H9 (cell line): ENCODE measurements around the gene CNPPD1. TPM values are rescaled to one million over a fixed set of nuclear protein-coding genes. Genes with fewer than 3 reads are reported as not detected.
"Not testable (repeated sequence)": the region's sequence is repeated elsewhere in the genome, so short reads cannot be mapped to it uniquely, and the experiment has no call there.

ENCODE experiments used
- DNase-seq: peaks from one replicate; pipeline ENCODE4 v3.0.0-alpha.2; 2017
- H2AFZ ChIP-seq: one replicate; pipeline ENCODE4 v1.6.1; 2013; ENCODE audit warnings: mild to moderate bottlenecking, low read length, control low read depth, moderate library complexity
- H2AK5ac ChIP-seq: 2 replicates; pipeline ENCODE4 v1.6.1; 2013; ENCODE audit warnings: low read length, control low read depth, mixed read lengths; ENCODE audit not compliant: insufficient read length
- H2BK120ac ChIP-seq: one replicate; pipeline ENCODE4 v1.6.1; 2013; ENCODE audit warnings: low read depth, mild to moderate bottlenecking, low read length, control low read depth, inconsistent platforms; ENCODE audit not compliant: poor library complexity, severe bottlenecking
- H2BK12ac ChIP-seq: 2 replicates; pipeline ENCODE4 v1.6.1; 2013; ENCODE audit warnings: low read length, control low read depth, mixed read lengths, low read depth; ENCODE audit not compliant: insufficient read length
- H2BK15ac ChIP-seq: 2 replicates; pipeline ENCODE4 v1.6.1; 2013; ENCODE audit warnings: low read depth, low read length, control low read depth
- H2BK20ac ChIP-seq: one replicate; pipeline ENCODE4 v1.6.1; 2013; ENCODE audit warnings: low read depth, mild to moderate bottlenecking, low read length, control low read depth, inconsistent platforms; ENCODE audit not compliant: poor library complexity, severe bottlenecking
- H2BK5ac ChIP-seq: 2 replicates; pipeline ENCODE4 v1.6.1; 2013; ENCODE audit warnings: low read length, control low read depth, mixed read lengths; ENCODE audit not compliant: insufficient read length
- H3K14ac ChIP-seq: 2 replicates; pipeline ENCODE4 v1.6.1; 2013; ENCODE audit warnings: low read length, control low read depth; ENCODE audit not compliant: insufficient read depth
- H3K18ac ChIP-seq: 2 replicates; pipeline ENCODE4 v1.6.1; 2013; ENCODE audit warnings: low read depth, mild to moderate bottlenecking, mixed read lengths, low read length, control low read depth; ENCODE audit not compliant: insufficient read length
- H3K23ac ChIP-seq: 2 replicates; pipeline ENCODE4 v1.6.1; 2013; ENCODE audit warnings: low read length, control low read depth, mixed read lengths, low read depth; ENCODE audit not compliant: insufficient read length
- H3K23me2 ChIP-seq: 2 replicates; pipeline ENCODE4 v1.6.1; 2013; ENCODE audit warnings: low read depth, mild to moderate bottlenecking, mixed read lengths, low read length, control low read depth; ENCODE audit not compliant: insufficient read length, poor library complexity, severe bottlenecking
- H3K27ac ChIP-seq: 2 replicates; pipeline ENCODE4 v1.5.1; 2013; ENCODE audit warnings: low read length, control low read depth, mixed read lengths, low read depth; ENCODE audit not compliant: insufficient read length
- H3K27me3 ChIP-seq: 2 replicates; pipeline ENCODE4 v1.6.1; 2013; ENCODE audit warnings: low read length, control low read depth, inconsistent platforms; ENCODE audit not compliant: insufficient read depth
- H3K4ac ChIP-seq: 2 replicates; pipeline ENCODE4 v1.6.1; 2013; ENCODE audit warnings: low read depth, mild to moderate bottlenecking, control low read depth, inconsistent platforms, low read length, moderate library complexity
- H3K4me1 ChIP-seq: 2 replicates; pipeline ENCODE4 v1.6.1; 2013; ENCODE audit warnings: low read length, control low read depth, inconsistent platforms; ENCODE audit not compliant: insufficient read depth
- H3K4me2 ChIP-seq: 2 replicates; pipeline ENCODE4 v1.6.1; 2013; ENCODE audit warnings: low read length, control low read depth, mixed read lengths; ENCODE audit not compliant: insufficient read length, insufficient read depth
- H3K56ac ChIP-seq: 2 replicates; pipeline ENCODE4 v1.6.1; 2013; ENCODE audit warnings: low read depth, mild to moderate bottlenecking, mixed read lengths, low read length, control low read depth; ENCODE audit not compliant: insufficient read length
- H3K79me1 ChIP-seq: 2 replicates; pipeline ENCODE4 v1.6.1; 2013; ENCODE audit warnings: low read depth, mild to moderate bottlenecking, moderate library complexity, low read length, control low read depth, inconsistent platforms; ENCODE audit not compliant: insufficient read depth, poor library complexity, severe bottlenecking
- H3K79me2 ChIP-seq: 2 replicates; pipeline ENCODE4 v1.6.1; 2013; ENCODE audit warnings: low read length, control low read depth, inconsistent platforms; ENCODE audit not compliant: insufficient read depth
- H3K9ac ChIP-seq: 2 replicates; pipeline ENCODE4 v1.6.1; 2013; ENCODE audit warnings: low read length, control low read depth, mixed read lengths; ENCODE audit not compliant: insufficient read length; ENCODE audit errors: extremely low read depth
- H3K9me3 ChIP-seq: one replicate; pipeline ENCODE4 v1.6.1; 2013; ENCODE audit warnings: low read depth, low read length, inconsistent platforms; ENCODE audit not compliant: control insufficient read depth
- H3T11ph ChIP-seq: one replicate; pipeline ENCODE4 v1.6.1; 2013; ENCODE audit warnings: mild to moderate bottlenecking, low read length, control low read depth, inconsistent platforms
- H4K20me1 ChIP-seq: one replicate; pipeline ENCODE4 v1.6.1; 2013; ENCODE audit not compliant: control insufficient read depth, insufficient read length, insufficient read depth
- H4K5ac ChIP-seq: 2 replicates; pipeline ENCODE4 v1.6.1; 2013; ENCODE audit warnings: low read depth, mild to moderate bottlenecking, mixed read lengths, low read length, control low read depth; ENCODE audit not compliant: insufficient read length
- H4K8ac ChIP-seq: replicated peaks from 2 replicates; pipeline ENCODE4 v1.6.1; 2013; ENCODE audit warnings: low read length, control low read depth, mixed read lengths, low read depth; ENCODE audit not compliant: insufficient read length
- H4K91ac ChIP-seq: 2 replicates; pipeline ENCODE4 v1.6.1; 2013; ENCODE audit warnings: low read depth, mild to moderate bottlenecking, moderate library complexity, mixed read lengths, low read length, control low read depth; ENCODE audit not compliant: insufficient read length
- H3K27ac Mint-ChIP-seq, 3 experiments: 2 replicates in 2 of 3; 3 replicates in 1 of 3; pipeline ENCODE4 v1.8.0; 2020 to 2021; ENCODE audit warnings: mixed read lengths in 3 of 3, mild to moderate bottlenecking in 1 of 3, moderate library complexity in 1 of 3
- H3K27me3 Mint-ChIP-seq: 2 replicates; pipeline ENCODE4 v1.8.0; 2021; ENCODE audit warnings: low read depth, mild to moderate bottlenecking, moderate library complexity, mixed read lengths
- H3K36me3 Mint-ChIP-seq, 3 experiments: 2 replicates in 2 of 3; 3 replicates in 1 of 3; pipeline ENCODE4 v1.8.0; 2020 to 2021; ENCODE audit warnings: low read depth in 3 of 3, mixed read lengths in 3 of 3; ENCODE audit not compliant: insufficient read depth in 1 of 3
- H3K4me1 Mint-ChIP-seq, 2 experiments: 2 replicates each; pipeline ENCODE4 v1.8.0; 2020; ENCODE audit warnings: mixed read lengths in 2 of 2
- H3K4me3 Mint-ChIP-seq, 2 experiments: 2 replicates in 1 of 2; 3 replicates in 1 of 2; pipeline ENCODE4 v1.8.0; 2020 to 2021; ENCODE audit warnings: mild to moderate bottlenecking in 2 of 2, mixed read lengths in 2 of 2, moderate library complexity in 1 of 2
- H3K9me3 Mint-ChIP-seq, 2 experiments: 2 replicates in 1 of 2; 3 replicates in 1 of 2; pipeline ENCODE4 v1.8.0; 2020; ENCODE audit warnings: mild to moderate bottlenecking in 2 of 2, mixed read lengths in 2 of 2, moderate library complexity in 1 of 2
- WGBS: extraction: QIAGEN DNeasy Blood & Tissue Kit; methylation state at CpG from one replicate; pipeline ENCODE4 v1.1.7; 2013; ENCODE audit warnings: missing lambda C conversion rate, low lambda C conversion rate, mixed read lengths; ENCODE audit not compliant: insufficient read length; ENCODE audit errors: extremely low coverage; 5-methylcytosine and 5-hydroxymethylcytosine counted together
- total RNA-seq: library from RNA; stranded (reverse); gene quantifications from 2 replicates; pipeline ENCODE4 v1.2.1, GENCODE V29; 2021

Gene CNPPD1
- total RNA-seq, 1 experiment from 2014 or later = 33.0 TPM

DNA sequence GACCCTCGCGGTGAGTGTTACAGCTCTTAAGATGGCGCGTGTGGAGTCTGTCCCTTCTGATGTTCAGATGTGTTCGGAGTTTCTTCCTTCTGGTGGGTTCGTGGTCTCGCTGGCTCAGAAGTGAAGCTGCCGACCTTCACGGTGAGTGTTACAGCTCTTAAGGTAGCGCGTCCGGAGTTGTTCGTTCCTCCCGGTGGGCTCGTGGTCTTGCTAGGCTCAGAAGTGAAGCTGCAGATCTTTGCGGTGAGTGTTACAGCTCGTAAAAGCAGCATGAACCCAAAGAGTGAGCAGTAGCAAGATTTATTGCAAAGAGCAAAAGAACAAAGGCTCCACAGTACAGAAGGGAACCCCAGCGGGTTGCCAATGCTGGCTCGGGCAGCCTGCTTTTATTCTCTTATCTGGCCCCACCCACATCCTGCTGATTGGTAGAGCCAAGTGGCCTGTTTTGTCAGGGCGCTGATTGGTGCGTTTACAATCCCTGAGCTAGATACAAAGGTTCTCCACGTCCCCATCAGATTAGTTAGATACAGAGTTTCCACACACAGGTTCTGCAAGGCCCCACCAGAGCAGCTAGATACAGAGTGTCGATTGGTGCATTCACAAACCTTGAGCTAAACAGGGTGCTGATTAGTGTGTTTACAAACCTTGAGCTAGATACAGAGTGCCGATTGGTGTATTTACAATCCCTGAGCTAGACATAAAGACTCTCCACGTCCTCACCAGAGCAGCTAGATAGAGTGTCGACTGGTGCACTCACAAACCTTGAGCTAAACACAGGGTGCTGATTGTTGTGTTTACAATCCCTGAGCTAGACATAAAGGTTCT lies 24.0 kb upstream of the CNPPD1 start:
- peaks cover 11 to 17% of the 10 kb centered on the region in 2 experiments for H3K4me1 Mint-ChIP-seq
- not testable (repeated sequence) for H4K91ac ChIP-seq, H3K14ac ChIP-seq, H3K18ac ChIP-seq, H3K23me2 ChIP-seq, H4K8ac ChIP-seq, H4K20me1 ChIP-seq, H3K36me3 Mint-ChIP-seq, H3K4me2 ChIP-seq, H3K4ac ChIP-seq, H3K56ac ChIP-seq, H3K9me3 ChIP-seq, H3K27me3 ChIP-seq, H2BK5ac ChIP-seq, H3K9ac ChIP-seq, H3T11ph ChIP-seq, H3K4me3 Mint-ChIP-seq, H3K9me3 Mint-ChIP-seq, H3K79me1 ChIP-seq, H3K23ac ChIP-seq, H3K4me1 ChIP-seq, H3K27ac ChIP-seq, H2BK20ac ChIP-seq, H2BK15ac ChIP-seq, H2AK5ac ChIP-seq, H3K79me2 ChIP-seq, H2BK12ac ChIP-seq, H2AFZ ChIP-seq, DNase-seq, H4K5ac ChIP-seq, H2BK120ac ChIP-seq
- peak overlapping the region; percentile 6 to 91 (median 76); a peak in 4 of 7 replicates for H3K27ac Mint-ChIP-seq
- no CpG with 5 or more reads among the region's 26 CpGs for WGBS
- peaks cover 13% of the 10 kb centered on the region for H3K27me3 Mint-ChIP-seq
